ENCODE data around the gene MUC3A.

The MUC3A gene

DNA sequence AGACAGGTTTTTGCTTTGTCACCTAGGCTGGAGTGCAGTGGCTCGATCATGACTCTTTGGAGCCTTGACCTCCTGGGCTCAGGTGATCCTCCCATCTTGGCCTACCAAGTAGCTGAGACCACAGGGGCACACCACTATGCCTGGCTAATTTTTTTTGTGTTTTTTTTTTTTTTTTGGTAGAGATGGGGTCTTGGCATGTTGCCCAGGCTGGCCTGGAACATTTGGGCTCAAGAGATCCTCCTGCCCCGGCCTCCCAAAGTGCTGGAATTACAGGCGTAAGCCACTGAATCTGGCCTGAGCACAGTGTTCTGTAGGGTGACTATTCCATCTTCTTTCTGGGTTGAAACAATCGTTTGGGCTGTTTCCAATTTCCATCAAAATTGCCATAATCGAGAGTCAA is 1.5 kb upstream of the MUC3A start:
- no peak for DNase-seq

DNA sequence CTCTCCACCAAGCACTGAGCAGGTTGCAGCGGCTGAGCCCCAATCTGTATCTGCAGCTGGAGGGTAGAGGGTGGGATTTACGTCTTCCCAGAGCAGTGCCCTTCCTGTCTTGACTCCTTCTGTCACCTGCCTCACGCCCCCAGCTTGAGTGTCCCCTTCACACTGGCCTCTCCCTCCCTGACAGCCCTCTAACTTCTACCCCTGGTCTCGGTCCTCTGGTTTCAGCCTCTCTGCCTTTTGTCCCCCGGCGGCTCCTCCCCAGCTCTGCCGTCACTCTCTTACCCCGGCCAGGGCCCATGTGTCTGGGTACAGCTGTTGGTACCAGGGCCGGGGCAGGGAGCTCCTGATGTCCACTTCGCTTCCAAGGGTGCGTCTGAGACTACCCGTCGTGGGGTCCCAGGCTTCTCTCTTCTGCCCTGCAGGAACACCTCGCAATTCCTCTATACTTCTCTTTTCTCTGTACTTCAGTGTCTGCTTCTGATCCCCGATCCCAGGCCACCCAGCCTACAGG is 654 bp downstream of the MUC3A start:
- DNase-seq: no peak

DNA sequence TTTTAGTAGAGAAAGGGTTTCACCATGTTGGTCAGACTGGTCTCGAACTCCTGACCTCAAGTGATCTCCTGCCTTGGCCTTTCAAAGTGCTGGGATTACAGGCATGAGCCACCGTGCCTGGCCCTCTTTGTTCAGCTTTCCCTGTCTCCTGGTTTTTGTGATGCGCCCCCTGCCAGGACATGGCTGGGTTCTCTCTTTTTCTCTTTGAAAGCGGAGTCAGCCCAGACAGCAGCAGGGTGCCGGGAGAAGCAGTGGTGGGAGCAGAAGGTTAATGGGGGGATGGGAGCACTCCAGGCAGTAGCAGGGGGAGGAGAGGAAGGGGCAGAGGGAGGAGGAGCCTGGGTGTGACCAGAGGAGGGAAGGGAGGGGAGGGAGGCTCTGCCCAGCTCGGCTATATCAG is 1.8 kb downstream of the MUC3A start:
- DNase-seq: peak; percentile 0

DNA sequence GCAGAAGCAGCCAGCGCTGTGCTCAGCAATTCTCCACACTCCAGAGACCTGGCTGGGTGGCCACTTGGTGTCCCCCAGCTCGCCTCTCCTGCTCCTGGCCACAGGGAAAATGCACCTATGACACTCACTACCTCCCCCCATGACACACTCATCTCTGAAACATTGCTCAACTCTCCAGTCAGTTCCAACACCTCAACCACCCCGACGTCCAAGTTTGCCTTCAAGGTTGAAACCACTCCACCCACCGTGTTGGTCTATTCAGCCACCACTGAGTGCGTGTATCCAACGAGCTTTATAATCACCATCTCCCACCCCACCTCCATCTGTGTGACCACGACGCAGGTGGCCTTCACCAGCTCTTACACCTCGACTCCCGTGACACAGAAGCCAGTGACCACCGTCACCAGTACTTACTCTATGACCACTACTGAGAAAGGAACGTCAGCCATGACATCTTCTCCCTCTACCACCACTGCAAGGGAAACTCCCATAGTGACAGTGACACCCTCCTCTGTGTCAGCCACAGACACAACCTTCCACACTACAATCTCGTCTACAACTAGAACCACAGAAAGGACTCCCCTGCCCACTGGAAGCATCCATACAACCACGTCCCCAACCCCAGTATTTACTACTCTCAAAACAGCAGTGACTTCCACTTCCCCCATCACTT is 2.7 kb downstream of the MUC3A start:
- peak; percentile 0 for DNase-seq

DNA sequence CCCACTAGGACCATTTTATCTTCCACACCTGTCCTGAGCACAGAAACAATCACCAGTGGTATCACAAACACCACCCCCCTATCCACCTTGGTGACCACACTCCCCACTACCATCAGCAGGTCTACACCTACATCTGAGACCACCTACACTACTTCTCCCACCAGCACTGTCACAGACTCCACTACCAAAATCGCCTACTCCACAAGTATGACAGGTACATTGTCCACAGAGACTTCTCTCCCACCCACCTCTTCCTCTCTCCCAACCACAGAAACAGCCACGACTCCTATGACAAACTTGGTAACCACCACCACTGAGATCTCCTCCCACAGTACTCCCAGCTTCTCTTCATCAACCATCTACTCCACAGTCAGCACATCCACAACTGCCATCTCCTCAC is 3.3 kb downstream of the MUC3A start:
- DNase-seq: no peak

DNA sequence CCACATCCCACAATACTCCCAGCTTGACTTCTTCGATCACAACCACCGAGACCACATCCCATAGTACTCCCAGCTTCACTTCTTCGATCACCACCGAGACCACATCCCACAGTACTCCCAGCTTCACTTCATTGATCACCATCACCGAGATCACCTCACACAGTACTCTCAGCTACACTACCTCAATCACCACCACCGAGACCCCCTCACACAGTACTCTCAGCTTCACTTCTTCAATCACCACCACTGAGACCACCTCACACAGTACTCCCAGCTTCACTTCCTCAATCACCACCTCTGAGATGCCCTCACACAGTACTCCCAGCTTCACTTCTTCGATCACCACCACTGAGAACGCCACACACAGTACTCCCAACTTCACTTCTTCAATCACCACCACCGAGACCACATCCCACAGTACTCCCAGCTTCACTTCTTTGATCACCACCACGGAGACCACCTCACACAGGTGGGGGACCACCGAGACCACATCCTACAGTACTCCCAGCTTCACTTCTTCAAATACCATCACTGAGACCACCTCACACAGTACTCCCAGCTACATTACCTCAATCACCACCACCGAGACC is 8.6 kb downstream of the MUC3A start:
- DNase-seq: peak; percentile 26

DNA sequence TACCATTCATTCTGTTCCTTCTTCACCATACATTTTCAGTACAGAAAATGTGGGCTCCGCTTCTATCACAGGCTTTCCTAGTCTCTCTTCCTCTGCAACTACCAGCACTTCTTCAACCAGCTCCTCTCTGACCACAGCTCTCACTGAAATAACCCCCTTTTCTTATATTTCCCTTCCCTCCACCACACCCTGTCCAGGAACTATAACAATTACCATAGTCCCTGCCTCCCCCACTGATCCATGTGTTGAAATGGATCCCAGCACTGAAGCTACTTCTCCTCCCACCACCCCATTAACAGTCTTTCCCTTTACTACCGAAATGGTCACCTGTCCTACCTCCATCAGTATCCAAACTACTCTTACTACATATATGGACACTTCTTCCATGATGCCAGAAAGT is 10.6 kb downstream of the MUC3A start:
- DNase-seq: no peak

DNA sequence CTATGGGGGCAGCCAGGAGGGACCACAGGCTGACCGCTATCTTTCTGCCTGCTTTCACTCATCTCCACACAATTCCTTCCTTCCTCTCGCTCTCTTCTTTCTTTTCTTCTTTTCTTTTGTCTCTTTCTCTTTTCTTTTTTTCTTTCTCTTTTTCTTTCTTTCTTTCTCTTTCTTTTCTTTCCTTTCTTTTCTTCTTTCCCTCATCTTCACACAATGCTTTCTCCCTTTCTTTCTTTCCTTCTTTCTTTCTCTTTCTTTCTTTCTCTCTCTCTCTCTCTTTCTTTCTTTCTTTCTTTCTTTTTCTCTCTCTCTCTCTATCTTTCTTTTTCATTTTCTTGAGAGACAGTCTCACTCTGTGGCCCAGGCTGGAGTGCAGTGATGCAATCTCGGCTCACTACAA is 13.2 kb downstream of the MUC3A start:
- DNase-seq: no peak

DNA sequence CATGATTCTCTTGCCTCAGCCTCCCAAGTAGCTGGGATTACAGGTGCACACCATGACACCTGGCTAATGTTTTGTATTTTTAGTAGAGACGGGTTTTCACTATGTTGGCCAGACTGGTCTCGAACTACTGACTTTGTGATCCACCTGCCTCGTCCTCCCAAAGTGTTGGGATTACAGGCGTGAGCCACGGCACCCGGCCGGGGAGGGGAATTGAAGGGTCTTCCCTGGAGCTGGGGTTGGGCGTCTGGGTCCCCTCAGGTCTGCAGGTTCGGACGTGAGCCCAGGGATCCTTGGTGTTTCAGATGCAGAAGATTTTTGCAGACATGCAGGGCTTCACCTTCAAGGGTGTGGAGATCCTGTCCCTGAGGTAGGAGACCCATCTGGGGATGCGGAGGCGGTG is 14.1 kb downstream of the MUC3A start:
- DNase-seq: no peak

DNA sequence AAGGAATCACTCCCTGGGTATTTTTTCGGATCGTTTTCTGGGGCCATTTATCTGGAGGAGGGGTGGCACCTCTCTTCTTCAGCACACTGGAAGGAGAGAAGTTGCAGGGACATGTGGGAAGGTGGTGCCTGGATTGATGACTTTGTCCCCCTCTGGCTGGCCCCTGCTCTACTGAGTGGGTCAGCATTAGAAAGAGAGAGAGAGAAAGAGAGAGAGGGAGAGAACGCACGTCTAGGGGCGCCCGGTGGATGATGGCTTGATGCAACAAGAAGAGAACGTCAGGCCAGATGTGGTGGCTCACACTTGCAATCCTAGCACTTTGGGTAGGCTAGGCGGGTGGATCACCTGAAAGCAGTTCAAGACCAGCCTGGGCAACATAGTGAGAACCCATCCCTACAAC is 14.5 kb downstream of the MUC3A start:
- no peak for DNase-seq

DNA sequence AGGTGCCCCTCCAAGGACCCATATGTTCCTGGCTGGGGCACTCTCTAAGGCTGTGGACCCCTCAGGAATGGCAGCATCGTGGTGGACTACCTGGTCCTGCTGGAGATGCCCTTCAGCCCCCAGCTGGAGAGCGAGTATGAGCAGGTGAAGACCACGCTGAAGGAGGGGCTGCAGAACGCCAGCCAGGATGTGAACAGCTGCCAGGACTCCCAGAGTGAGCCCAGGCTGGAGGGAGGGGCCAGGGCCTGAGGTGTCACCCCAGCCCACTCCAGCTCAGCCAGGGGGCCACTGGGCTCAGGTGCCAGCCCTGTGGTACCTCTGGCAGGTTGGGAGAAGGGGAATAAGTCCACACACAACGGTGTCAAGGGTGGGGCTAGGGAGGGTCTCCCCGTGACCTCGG is 15.3 kb downstream of the MUC3A start:
- no peak for DNase-seq

DNA sequence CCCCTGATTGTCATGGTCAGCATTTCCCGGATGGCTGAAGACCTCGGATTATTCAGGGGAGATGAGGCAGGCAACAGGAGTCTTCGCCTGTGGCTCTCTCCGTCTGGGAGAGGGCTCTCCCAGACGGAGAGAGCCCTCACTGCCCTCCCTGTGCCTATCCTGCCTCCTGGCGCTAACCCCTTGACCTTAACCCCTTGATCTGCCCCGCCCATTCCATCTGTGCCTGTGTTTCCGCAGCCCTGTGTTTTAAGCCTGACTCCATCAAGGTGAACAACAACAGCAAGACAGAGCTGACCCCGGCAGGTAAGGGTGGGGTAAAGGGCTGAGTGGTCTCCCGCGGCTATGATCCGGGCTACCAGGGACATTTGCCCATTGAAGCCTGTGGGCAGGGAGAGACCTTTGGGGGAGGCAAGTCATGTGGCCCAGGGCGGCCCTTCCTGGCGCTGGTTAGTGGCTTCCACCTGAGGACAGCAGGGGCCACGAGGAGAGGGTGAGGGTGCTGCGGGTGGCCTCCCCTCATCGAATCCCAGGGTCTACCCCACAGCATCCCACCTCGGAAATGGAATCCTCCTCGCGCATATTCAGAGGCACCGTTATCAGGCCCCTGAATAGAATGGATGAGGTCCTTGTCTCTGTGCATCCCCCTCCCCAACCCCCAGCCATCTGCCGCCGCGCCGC is 15.8 kb downstream of the MUC3A start:
- DNase-seq: no peak

DNA sequence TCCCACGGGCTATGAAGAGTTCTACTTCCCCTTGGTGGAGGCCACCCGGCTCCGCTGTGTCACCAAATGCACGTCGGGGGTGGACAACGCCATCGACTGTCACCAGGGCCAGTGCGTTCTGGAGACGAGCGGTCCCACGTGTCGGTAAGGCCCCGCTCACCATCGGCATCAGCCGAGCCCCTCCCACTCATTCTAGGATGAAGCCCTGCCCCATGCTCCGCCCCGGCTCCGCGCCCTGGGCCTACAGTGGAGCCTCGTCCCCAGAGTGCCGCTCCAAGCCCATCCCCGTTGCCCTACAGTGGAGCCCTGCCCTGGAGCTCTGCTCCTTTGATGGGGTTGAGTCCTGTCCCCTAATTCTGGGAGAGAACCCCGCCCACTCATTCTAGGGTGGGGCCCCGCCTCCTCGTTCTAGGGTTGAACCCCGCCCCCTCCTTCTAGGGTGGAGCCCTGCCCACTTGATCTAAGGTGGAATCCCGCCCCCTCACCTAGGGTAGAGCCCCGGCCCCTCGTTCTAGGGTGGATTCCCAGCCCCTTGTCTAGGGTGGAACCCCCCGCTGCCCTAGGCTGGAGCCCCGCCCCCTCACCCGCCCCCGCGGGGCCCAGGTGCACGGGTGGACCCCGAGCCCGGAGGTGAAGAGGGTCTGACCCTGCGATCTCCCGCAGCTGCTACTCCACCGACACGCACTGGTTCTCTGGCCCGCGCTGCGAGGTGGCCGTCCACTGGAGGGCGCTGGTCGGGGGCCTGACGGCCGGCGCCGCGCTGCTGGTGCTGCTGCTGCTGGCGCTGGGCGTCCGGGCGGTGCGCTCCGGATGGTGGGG is 16.6 kb downstream of the MUC3A start:
- peak; percentile 86 for DNase-seq

DNA sequence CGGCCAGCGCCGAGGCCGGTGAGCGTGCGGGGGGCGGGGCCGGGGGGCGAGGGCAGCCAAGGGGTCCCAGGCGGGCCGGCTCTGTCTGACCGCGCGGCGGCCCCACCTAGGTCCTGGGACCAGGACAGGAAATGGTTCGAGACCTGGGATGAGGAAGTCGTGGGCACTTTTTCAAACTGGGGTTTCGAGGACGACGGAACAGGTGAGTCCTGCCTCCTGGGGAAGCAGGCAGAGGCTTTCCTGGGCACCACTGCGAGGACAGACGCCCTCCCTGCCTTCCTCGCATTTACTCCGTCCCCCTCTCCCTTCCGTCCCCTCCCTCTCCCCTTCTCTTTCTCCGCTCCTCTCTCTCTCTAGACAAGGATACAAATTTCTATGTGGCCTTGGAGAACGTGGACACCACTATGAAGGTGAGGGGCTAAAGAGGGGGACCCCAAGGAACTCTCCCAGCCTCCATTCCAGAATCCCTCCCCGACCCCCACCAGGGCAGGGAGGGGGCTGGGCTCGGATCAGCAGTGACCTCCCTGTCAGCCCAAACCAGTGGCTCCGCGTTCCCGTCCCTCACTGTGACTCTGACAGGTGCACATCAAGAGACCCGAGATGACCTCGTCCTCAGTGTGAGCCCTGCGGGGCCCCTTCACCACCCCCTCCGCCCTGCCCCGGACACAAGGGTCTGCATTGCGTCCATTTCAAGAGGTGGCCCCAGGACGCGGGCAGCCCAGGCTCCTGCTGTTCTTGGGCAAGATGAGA is 17.4 kb downstream of the MUC3A start:
- DNase-seq: no peak

DNA sequence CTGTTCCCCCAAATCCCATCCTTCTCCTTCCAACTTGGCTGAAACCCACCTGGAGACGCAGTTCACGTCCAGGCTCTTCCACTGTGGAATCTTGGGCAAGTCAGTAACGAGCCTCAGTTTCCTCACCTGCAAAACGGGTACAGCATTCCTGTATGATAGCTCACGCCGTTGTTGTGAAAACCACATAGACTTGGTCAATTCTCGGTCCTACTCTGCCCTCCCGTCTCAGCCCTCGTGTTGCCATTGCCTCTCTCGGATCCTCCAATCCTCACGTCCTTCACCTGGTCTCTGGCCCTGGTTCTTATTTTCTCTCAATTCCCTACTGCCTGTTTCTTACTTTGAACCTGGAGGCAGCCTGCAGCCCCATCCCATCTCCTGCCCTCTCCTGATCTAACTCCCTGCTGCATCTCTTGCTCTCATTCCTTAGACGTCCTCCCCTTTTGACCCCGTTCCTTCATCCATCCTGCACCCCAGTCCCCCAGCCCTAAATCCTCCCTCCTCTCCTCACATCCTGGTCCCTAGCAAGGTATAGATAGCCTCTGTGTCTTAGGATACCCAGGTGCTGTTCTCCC is 18.0 kb downstream of the MUC3A start:
- DNase-seq: peak; percentile 15

DNA sequence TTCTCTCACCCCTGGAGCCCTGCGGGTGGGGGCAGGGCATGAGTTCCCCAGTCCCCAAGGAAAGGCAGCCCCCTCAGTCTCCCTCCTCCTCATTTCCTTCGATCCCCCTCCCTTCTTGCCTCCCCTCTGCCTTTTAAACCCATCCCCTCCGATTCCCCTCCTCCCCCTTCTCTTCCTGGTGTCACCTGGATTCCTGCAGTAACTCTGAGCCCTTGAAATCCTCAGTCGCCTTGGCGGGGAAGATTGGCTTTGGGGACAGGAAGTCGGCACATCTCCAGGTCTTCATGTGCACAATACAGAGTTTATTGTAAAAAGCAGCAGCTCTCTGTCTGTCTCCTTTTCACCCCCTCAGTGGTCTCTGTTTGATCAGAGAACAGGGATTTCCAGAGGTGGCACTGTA is 18.7 kb downstream of the MUC3A start:
- DNase-seq: no peak

DNA sequence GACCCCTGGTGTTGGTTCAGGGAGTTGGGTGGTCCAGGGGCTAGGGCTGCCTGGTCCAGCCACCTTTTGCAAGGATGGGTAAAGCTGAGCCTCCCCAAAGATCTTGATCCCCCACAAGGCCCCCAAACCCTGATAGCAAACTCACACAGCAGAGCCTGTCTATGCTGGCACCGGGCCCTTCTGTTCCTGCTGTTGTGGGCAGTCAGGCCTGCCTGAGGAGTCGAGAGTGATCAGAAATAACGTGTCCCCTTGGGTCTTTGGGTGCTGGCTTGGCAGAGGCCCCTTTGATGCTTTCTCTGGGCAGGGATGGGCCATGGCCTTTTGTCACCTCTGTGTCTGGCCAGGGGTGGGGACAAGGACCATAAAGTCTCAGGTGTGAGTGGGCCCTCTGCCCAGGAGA is 19.3 kb downstream of the MUC3A start:
- peak; percentile 18 for DNase-seq

DNA sequence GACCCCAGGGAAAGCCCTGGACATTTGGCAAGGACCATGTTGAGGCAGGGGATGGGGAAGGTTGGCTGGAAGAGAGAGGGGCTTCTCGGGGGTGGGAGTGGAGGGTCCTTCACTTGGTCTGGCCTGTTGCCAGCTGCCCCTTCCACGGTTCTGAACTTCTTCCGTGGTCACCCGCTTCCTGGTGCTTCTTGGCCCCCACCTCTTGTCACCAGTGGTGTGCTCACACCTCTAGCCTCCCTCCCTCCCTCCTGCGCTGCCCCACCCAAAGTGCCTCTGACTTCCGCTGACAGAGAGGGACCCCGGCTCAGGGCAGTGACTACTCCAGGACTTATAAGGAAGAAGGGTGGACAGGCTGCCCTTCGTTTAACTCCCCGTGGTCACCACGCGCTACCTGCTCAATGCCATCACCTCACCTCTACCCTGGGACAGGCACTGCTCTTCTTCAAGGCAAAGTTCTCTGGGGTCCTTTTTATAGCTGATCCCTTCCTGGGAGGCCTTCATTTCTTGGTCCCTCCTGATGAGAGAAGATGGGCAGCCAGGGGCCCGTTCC is 19.8 kb downstream of the MUC3A start, which contains the start of gene MUC12:
TSS of gene MUC12 (plus strand) at position 500 of the 550 bp plus-strand sequence. CDS start 58 bp downstream, outside the sequence.
- no peak for DNase-seq

DNA sequence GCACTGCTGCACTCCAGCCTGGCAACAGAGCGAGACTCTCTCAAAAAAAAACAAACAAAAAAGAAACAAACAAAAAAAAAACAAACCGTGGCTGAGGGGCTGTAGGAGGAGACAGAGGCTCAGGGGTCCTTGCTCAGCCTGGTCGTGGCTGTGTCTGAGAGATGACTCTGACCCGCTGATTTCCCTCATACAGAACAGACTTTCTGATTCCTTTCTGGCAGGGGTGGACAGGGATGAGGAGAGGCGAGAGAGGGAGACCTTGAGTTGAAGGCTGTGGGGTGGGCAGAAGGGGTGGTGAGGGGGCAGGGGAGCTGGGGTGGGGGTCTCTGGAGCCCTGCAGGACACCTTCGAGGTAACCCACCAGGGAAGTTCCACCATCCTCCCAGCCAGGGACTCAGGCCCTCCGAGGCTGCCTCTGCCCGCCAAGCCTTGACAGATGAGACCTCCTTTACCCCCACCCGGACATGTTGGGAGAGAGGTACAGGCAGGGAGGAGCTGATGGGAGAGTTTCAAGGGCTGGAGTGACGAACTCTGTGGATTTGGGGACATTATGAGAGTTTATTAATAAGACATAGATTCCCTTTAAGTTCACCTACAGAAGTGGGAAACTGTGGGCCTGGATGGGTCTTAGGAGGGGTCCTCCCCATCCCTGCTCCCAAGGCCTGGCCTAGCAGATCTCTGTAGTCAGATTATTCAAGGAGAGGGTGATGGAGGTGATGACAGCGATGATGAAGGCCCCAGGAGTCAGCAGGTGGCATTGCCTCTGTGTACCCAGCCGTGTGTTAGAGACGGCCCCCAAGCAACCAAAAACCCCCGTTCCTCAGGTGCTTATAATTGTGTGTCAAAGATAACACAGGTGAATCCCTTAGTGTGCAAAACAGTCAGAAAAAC is 22.0 kb downstream of the MUC3A start:
- DNase-seq: no peak

DNA sequence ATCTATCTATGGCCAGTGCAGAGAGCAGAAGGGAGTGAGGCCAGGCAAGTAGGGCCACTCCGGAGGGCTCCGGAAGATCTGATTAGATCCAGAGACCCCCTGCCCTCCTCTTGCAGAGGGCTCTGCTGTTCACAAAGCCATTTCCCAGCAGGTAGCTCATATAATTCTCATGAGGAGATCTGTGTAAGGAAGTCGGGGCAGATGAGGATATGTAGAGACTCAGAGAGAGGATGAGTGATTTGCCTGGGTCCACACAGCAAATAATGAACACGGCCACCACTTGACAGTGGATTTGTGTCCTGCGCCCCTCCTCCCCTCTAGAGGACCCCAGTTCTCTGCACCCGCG is 22.6 kb downstream of the MUC3A start:
- no peak for DNase-seq

DNA sequence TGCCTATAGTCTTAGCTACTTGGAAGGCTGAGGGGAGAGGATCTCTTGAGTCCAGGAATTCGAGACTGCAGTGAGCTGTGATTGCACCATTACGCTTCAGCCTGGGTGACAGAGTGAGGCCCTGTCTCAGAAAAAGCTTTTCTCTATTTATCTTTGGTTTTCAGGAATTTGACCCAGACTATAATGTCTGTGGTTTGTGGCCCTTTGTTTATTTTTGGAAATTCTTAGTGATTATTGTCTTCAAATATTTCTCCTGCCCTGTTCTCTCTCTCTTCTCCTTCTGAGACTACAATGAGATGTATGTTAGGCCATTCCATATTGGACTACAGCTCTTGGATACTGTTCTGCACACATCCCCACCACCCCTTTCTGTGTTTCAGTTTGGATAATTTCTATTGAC is 24.7 kb downstream of the MUC3A start:
- DNase-seq: no peak
